Mucosa of descending colon (tissue), 3 donors: ENCODE measurements around the gene HECTD4. TPM values are rescaled to one million over a fixed set of nuclear protein-coding genes. Genes with fewer than 3 reads are reported as not detected.

Source experiments
- ATAC-seq: fragments of 200-7000 bp; cut with Tn5 transposase; one replicate; pipeline ENCODE4 v1.9.1; 2020; ENCODE audit warnings: mild to moderate bottlenecking, moderate library complexity
- DNase-seq, 3 donors: peaks; one replicate each; pipeline ENCODE4 v3.0.0-alpha.2; 2020
- H3K36me3 ChIP-seq: fragments of 200-600 bp; one replicate; pipeline ENCODE4 v1.8.0; 2021; ENCODE audit warnings: low read depth, mild to moderate bottlenecking
- H3K4me1 ChIP-seq: fragments of 200-600 bp; one replicate; pipeline ENCODE4 v1.8.0; 2021; ENCODE audit warnings: low read depth, mild to moderate bottlenecking
- H3K4me3 ChIP-seq: fragments of 200-600 bp; one replicate; pipeline ENCODE4 v1.8.0; 2021; ENCODE audit warnings: mild to moderate bottlenecking
- H3K9me3 ChIP-seq: fragments of 200-600 bp; one replicate; pipeline ENCODE4 v1.8.0; 2021; ENCODE audit warnings: mild to moderate bottlenecking
- CTCF ChIP-seq: fragments of 200-600 bp; IDR thresholded peaks from one replicate; pipeline ENCODE4 v1.8.0; 2022; ENCODE audit warnings: antibody characterized with exemption, mild to moderate bottlenecking
- intact Hi-C, 2 donors: fragments of 100-400 bp; cut with DNase I in 1 of 2; cut with micrococcal nuclease in 1 of 2; formaldehyde crosslinking; loops; one replicate each; pipeline versions ENCODE4 v1.11.0 to v1.11.1; 2022; cut with DNase I, micrococcal nuclease
- total RNA-seq, 3 donors: library from RNA; stranded (reverse); fragmentation: NEBNext Ultra II Directional in 2 of 3; extraction: Animal tissue kit (Norgen Biotek cat#: 25700) in 2 of 3; gene quantifications; one replicate each; pipeline versions ENCODE4 v1.2.1 to v1.2.4, GENCODE V29; 2021 to 2023
- donor health status: DM: no; HTN: no; CAD: no; lungs with moderate emphysema.
- donor health status: DM: no; HTN: no; CAD: no.
- donor health status: DM: no; HTN: yes; CAD: no.

Gene HECTD4
- total RNA-seq, 3 donors from 2014 or later, result 57.0 to 75.5 (median 59.7) TPM

- ATAC-seq, result no peak
- Histone ChIP-seq H3K36me3 (peaks cover 13% of the 10 kb centered on the region), H3K4me3 (no peak overlapping the region), H3K9me3 (no peaks in the 10 kb centered on the region), H3K4me1 (no peaks in the 10 kb centered on the region)
- DNase-seq, result no peak
- TF ChIP-seq CTCF, result no peak
- intact Hi-C loops, result no loop called here
Measured at GRCh38 chr12:112238441-112238840, 143.8 kb downstream of the HECTD4 start.

- ATAC-seq (no peak), DNase-seq (no peak)
- Histone ChIP-seq H3K9me3 (no peaks in the 10 kb centered on the region), H3K36me3 (peaks cover 10% of the 10 kb centered on the region), H3K4me3 (no peak overlapping the region), H3K4me1 (no peaks in the 10 kb centered on the region)
- intact Hi-C loops, result no loop called here
- no peak for TF ChIP-seq CTCF
Measured at GRCh38 chr12:112236786-112237185, 145.4 kb downstream of the HECTD4 start.

- no peak for TF ChIP-seq CTCF
- Histone ChIP-seq H3K4me3 (no peak overlapping the region), H3K36me3 (peaks cover 10% of the 10 kb centered on the region), H3K9me3 (no peaks in the 10 kb centered on the region), H3K4me1 (no peaks in the 10 kb centered on the region)
- ATAC-seq, result no peak
- intact Hi-C loops, result no loop called here
- DNase-seq, result no peak
Measured at GRCh38 chr12:112236386-112236785, 145.8 kb downstream of the HECTD4 start.

GRCh38 chr12:112234303-112234702 is 147.9 kb downstream of the HECTD4 start:
- no peak overlapping the region for H3K4me3 ChIP-seq
- no peak for ATAC-seq
- no peak for TF ChIP-seq CTCF
- no peak for DNase-seq
- intact Hi-C loops, result no loop called here
- H3K4me1 ChIP-seq, result no peaks in the 10 kb centered on the region
- no peaks in the 10 kb centered on the region for H3K9me3 ChIP-seq
- peaks cover 11% of the 10 kb centered on the region for H3K36me3 ChIP-seq

- H3K4me3 ChIP-seq, result no peak overlapping the region
- intact Hi-C loops, result no loop called here
- H3K36me3 ChIP-seq, result peaks cover 12% of the 10 kb centered on the region
- ATAC-seq (no peak), DNase-seq (no peak)
- no peak for TF ChIP-seq CTCF
- H3K9me3 ChIP-seq, result no peaks in the 10 kb centered on the region
- no peaks in the 10 kb centered on the region for H3K4me1 ChIP-seq
Measured at GRCh38 chr12:112233242-112233641, 149.0 kb downstream of the HECTD4 start.

- no peak for DNase-seq
- no peak for ATAC-seq
- Histone ChIP-seq H3K36me3 (peaks cover 17% of the 10 kb centered on the region), H3K9me3 (no peaks in the 10 kb centered on the region), H3K4me1 (no peaks in the 10 kb centered on the region), H3K4me3 (no peak overlapping the region)
- TF ChIP-seq CTCF, result no peak
- intact Hi-C loops, result no loop called here
Measured at GRCh38 chr12:112230136-112230535, 152.1 kb downstream of the HECTD4 start.
